ENCODE measurements around the gene EPS8L3.
A peak's percentile ranks its signal among the peaks of the same experiment; 100 is the strongest.

The EPS8L3 gene

DNA sequence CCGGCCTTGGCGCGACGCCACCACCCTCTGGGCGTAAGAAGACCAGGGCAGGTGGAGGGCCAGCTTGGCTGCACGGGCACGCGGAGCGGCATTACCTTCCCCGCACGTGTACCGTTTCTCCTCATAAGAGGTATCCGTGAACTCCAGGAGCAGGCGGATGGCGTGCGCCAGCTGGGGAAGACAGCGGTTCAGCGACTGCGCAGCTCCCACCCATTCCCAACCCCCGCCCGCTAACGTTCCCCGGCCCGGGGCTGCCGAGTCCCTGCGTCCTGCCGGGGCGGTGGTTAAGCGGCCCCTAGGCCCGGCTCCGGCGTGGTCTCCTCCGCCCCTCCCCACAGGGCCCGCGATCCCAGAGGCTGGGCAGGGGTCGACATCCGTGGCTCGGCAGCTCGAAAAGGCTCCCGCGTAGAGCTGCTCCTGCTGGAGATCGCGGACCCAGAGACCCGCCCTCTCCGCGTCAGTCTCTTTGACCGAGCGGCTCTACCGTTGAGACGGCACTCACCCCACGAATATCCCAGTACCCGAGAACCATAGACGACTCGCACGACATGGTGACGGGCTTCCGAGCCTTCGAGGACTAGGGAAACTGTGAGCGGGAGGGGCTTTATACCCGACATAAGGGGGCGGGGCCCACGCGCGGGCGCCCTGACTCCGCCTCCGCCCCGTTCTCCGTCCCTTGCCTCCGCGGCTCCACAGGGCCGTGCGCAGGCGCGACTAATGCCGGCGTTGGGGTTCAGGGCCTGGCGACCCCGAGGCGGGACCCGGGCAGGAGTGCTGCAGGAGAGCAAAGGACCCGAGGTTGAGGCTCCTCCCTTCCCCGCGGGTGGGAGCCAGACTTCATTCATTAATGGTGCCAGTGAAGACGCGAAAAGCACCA, 23.7 kb downstream of the EPS8L3 start:
- DNase-seq (ENCODE audit: low spot score) = peak; percentile 79

DNA sequence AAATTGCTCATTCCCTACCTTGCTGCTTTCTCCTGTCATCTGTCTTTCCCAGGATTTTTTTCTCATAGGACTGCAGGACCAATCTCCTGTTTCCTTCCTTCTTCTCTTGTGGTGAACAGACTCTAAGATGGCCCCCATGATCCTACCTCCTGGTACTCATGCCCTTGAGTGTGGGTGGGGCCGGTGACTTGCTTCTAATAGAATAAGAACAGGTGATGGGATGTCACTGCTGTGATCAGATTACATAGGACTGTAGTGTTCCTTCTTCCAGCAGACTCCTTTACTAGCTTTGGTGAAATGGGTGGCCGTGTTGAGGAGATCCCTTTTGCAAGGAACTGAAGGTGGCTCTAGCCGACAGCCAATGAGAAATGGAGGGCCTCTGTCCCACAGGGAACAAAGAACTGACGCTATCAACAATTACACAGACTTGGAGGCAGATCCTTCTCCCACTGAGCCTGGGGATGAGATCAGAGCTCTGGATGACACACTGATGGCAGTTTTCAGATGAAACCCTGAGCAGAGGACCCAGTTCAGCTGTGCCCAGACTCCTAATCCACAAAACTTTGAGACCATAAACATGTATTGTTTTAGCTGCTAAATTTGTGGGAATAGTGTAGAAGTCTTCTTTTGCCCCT, 30.4 kb downstream of the EPS8L3 start:
- no peak for DNase-seq (ENCODE audit: low spot score)

DNA sequence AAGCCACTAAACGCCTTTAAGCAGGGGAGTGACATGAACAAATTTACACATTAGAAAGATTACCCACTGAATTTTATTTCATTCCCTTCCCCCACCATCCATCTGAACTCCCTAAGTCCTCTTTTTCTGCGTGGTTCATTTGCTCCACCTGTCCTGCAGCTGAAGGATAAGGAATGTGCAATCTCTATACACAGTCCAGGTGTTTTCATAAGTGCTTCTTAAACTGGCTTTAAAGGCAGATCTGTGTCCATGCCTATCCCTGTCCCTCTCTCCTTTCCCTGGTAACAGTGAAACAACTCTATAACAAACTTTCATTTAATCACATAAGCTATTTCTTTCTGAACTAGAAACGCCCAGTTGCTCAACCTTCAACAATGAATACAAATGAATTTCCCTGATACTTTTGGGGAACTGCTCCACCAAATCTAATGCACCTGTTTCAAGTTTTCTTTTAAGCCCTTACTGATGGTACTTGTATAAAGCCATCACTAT, 31.3 kb downstream of the EPS8L3 start:
- no peak for DNase-seq (ENCODE audit: low spot score)

DNA sequence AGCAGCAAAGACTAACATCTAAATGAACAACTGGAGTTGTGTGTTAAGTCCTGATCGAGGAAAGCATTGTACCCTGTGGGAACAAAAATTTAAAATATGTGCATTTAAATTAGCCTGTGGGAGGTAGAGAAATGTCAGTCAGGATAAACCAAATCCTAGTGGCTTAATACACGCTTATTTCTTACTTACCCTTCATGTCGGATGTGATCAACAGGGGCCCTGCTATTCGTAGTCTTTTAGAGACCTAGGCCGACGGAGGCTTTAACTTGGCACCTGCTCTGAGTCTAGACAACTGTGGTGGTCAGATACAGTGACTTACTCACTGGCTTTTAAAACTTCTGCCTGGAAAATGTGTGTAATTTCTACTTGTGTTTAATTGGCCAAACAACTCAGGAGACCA, 33.1 kb downstream of the EPS8L3 start:
- DNase-seq (ENCODE audit: low spot score) = no peak

DNA sequence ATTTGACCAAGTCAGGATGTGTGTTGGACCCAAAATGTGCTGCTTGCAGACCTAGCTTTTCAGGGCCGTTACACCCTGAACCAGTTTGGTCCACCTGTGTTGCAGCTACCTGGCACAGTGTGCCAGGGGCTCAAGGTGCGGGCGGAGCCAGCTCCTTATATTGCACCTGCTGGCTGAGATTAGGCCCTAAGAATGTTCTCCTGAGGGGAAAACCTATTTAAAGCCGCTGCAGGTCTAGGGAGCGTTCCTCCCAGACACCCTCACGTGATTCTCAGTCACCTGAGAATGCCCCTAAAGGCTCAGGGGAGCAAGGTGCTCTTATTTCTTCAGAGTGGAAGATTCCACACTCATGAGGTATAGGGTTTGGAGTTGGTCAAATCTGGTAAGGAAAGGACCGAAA, 34.9 kb downstream of the EPS8L3 start:
- no peak for DNase-seq (ENCODE audit: low spot score)

DNA sequence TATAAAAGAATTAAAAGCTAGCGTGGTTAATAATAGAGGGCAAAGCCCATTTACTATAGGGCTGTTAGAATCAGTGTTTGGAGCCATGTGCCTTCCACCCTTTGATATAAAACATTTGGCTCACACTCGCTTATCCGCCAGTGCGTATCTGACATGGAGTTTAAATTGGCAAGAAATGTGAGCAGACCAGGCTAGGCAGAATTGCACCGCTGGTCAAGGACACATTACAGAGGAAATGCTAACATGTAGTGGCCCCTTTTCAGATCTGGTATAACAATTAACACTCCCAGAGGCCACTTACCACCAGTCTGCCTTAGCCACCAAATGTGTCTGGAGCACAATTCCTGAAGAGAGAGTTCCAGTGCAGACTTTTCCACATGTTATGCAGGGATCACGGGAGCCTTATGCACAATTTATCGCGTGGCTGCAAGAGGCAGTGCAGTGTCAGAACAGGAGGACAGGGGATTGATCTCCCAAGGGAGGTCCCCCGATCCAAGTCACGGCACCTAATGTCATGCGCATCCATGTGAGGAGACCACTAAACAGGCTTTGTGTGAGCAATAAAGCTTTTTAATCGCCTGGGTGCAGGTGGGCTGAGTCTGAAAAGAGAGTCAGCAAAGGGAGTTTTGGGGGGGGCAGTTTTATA, 36.9 kb downstream of the EPS8L3 start:
- no peak for DNase-seq (ENCODE audit: low spot score)

DNA sequence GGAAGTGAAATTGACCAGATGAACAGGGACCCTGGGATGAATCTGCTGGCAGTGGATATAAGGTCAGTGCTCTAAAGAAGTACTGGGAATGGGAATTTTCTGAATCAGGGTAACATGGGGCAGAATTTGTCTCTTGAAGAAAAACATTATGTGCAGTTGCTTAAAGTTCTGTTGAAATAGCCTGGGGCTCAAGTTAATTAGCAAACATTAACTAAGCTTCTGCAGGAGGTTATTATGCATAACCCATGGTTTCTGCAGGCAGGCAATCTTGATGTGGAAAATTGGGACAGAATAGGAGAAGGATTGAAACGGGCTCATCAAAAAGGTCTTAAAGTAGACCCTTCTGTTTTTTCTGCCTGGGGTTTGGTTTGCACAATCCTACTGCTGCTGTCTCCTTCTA, 37.7 kb downstream of the EPS8L3 start:
- no peak for DNase-seq (ENCODE audit: low spot score)

DNA sequence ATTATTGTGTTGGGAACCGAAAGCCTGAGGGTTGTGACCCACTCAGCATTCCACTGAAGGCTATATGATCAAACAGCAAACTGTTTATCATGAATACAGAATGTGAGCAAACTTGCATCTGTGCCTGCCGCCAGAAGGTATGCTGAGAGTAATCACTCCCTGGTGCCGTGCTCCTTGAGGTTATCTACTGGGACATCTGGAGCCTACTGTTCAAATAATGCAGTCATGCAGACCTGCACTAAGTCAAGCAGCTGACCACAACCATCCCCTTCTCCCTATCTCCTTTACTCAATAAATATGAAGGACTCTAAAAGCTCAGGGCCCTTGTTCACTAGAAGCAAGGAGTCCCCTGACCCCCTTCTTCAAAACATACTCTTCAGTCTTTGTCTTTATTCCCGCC, 38.2 kb downstream of the EPS8L3 start:
- DNase-seq (ENCODE audit: low spot score) = no peak

DNA sequence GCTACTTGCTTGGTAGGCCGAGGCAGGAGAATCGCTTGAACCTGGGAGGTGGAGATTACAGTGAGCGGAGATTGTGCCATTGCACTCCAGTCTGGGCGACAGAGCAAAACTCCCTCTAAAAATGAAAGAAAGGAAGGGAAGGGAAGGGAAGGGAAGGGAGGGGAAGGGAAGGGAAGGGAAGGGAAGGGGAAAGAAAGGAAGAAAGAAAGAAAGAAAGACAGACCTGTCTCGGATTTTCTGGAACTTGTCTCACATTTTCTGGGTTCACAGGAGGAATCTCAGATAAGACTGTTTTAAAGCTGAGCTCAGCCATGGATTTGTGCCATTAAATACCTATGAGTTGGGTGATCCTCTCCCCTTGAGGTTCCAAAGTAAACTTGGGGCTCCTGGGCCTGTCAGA, 38.8 kb downstream of the EPS8L3 start:
- DNase-seq (ENCODE audit: low spot score) = no peak

DNA sequence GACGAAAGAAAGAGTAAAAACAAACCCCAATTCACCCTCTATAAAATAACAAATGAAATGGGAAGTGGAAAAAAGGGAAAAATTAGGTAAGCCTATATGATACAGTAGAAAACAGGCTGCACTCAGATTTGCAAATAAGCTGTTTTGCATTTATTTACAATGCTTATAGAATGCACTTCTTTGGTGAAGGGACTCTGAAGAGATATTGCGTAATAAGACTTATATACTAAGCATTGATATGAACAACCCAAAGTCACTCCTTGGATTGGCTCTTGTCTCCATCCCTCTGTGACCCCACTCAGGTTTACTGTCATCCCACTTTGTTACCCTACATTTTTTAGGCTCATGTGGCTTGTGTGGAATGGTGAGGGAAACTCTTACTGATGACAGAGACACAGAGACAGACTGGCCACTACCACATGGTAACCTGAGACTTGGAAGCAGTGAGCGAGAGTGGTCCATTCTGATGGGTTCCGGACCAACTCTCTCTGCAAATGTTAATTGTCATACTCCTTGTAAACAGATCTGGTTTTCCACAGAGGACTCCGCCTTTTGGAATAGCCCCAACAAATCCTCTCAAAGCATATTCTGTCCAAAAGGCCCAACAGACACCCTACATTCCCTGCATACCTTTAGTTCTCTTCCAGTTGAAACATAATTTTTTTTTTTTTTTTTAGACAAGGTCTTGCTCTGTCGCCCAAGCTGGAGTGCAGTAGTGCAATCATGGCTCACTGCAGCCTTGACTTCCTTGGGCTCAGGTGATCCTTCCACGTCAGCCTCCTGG, 40.6 kb downstream of the EPS8L3 start:
- DNase-seq (ENCODE audit: low spot score) = no peak

DNA sequence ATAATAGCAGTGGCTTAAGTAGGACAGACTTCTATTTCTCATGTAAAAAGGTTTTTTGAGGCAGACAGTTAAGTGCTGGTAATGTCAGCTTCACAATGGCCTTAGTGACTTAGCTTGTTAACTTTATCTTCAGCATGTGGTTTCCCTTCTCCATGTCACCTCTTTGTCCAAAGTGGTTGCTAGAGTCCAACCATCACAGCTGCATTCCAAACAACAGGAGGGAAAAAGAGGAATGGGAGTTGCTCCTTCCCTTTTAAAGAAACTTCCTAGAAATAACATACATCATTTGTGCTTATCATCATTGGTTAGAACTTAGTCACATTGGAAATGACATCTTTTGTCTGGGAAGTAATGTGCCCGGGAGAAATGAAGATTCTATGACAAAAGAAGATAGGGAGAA, 41.8 kb downstream of the EPS8L3 start:
- no peak for DNase-seq (ENCODE audit: low spot score)

DNA sequence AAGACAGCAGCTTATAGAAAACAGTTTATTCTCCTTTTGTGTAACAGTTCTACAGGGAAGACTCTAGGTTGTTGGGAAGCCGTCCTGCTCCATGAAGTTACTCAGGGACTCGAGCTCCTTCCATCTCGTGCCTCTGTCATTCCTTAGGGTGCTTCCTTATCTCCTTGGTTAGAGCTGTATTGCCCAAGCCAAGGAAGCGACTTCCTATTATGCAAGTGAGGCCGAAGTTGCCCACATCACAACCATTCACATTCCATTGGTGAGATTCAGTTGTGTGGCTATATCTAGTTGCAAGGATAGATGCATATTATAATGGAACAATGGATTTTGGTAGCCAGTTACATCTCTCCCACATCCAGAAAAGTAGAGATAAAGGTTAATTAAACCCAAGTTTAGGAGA, 42.7 kb downstream of the EPS8L3 start:
- no peak for DNase-seq (ENCODE audit: low spot score)

DNA sequence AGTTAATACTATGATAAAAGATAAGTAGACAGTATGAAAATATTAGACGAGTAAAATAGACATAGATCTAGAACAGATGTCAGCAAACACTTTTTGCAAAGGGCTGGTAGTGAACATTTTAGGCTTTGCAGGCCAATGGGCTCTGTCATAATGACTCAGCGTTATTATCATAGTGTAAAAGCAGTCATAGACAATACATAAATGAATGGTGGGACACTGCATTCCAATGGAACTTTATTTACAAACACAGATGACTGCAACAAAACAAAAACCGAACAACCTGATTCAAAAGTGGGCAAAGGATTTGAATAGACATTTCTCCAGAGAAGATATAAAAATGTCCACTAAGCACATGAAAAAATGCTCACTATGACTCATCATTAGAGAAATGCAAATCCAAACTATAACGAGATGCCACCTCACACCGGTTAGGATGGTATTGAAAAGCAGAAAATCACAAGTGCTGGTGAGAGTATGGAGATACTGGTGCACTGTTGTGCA, 44.3 kb downstream of the EPS8L3 start:
- DNase-seq (ENCODE audit: low spot score) = no peak

DNA sequence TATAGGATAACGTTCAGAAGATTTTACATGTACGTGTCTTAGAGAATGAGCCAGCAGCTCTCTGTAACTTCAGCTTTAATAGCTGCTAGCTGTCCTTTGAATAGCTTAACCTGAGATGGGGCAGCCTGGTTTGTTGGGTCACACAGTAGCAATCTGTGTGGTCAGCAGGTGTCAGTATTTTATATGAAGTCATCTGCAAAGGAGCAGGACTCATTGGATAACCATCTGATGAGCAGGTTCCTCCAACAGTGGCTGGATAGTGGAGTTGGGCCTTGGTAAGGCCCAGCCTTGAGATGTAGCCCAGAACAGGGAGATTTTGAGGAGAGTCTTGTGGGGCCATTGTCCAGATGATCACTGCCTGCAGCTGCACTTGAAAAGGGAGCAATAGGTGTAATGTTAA, 45.2 kb downstream of the EPS8L3 start:
- peak; percentile 52 for DNase-seq (ENCODE audit: low spot score)

DNA sequence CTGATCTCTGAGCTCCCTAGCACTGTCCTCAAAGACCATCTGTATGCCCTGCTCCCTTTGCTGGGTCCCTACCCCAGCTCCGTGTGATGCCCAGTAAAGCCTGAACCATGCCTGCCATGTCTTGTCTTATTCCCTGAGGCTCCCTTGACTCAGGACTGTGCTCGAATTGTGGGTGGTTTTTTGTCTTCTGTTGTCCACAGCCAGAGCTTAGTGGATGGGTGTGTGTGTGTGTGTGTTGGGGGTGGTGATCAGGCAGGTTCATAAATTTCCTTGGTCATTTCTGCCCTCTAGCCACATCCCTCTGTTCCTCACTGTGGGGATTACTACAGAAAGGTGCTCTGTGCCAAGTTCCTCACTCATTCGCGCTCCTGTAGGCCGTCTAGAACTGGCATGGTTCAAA, 46.0 kb downstream of the EPS8L3 start:
- DNase-seq (ENCODE audit: low spot score) = no peak

DNA sequence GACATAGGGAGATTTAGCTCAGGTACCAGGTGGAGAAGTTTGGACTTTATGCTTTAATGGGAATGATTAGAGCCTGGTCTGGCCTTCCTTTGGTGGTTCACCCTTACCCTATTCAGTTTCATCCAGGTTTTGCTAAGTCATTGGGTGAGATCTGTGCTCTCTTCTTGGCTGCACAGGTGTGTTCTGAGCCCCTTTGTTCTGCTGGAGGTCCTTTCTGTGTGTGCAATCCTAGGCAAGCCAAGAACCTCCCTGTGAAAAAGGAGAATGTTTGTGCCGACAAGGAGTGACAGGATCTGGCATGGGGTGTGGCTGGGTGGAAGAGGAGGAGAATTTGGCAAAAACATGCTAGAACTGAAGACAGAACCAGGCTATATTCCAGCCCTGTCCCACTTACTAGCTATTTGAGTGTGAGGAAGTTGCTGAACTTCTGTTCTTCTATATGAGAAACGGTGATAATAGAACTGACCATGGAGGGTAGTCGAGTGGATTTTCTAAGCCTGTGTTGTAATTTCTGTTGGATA, 47.1 kb downstream of the EPS8L3 start:
- DNase-seq (ENCODE audit: low spot score) = no peak

DNA sequence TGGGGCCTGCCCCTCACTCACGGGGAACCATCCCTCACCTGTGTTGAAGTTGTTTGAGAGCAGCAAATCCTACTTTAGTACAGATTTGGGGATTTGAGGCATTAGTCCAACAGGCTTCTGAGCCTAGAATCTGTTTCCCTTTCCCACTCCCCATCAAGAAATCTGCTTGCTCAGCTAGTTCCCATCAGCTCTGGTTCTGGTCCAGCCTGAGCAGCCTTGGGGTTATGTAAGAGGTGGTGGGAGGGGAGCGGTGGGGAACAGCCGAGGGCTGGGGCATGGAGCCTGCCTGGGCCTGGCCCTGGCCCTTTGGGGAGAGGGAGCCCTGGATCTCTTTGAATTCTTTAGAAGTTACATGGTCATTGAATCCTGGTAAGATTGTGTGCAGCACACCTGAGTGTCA, 47.6 kb downstream of the EPS8L3 start:
- no peak for DNase-seq (ENCODE audit: low spot score)

DNA sequence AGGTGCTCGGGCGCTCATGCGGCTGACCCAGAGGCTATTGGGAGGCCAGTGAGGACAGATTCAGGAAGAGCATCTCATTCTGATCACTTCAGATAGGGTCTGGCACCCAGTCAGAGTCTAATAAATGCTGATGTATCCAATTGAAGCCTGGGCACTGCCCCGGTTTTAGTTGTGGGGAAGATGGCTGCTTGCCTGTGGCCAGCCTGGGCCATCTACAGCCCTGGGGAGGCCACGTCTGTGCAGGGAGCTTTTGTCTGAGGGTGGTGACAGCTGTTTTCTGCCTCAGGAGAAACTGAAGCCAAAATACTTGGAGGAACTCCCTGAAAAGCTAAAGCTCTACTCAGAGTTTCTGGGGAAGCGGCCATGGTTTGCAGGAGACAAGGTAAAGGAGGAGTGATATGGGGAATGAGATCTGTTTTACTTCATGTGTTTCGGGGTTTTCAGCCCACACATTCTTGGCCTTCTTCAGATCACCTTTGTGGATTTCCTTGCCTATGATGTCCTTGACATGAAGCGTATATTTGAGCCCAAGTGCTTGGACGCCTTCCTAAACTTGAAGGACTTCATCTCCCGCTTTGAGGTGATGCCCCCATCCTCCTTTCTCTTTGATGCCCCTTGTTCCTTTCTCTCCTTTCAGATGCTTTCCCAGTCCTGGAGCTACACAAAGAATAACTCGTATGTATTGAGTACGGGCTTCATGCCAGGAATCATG, 48.9 kb downstream of the EPS8L3 start:
- DNase-seq (ENCODE audit: low spot score) = no peak

DNA sequence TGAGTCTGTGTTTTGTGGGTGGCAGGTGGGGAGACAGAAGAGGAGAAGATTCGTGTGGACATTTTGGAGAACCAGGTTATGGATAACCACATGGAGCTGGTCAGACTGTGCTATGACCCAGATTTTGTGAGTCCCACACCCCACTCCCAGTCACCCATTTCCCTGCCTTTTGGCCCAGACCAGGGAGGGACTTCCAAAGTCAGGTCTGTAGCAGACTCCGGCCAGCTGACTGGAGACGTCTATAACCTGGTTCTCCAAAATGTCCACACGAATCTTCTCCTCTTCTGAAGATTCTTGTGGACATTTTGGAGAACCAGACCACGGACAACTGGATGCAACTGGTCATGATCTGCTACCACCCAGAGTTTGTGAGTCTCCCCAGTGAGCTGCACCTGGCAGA, 50.1 kb downstream of the EPS8L3 start:
- DNase-seq (ENCODE audit: low spot score) = no peak

DNA sequence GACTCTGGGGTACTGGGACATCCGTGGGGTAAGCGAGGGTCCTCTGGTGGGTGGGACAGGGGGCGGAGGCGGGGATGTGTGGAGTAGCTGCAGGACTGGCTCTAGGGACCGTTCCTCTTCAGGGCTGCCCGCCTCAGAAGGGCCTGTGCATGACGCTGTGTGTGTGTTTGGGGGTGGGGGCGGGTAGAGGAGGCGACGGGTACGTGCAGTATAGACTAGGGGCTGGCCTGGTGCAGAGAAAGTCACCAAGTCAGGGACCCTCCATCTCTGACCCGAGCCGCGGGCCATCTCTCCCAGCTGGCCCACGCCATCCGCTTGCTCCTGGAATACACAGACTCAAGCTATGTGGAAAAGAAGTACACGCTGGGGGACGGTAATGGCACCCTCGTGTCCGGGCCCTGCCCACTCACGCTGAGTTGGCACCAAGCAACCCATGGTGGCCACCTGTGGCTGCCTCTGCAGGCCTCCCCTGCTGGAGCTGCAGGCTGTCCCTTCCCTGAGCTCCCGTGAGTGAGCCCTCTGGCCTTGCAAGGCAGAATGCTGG, 51.3 kb downstream of the EPS8L3 start:
- no peak for DNase-seq (ENCODE audit: low spot score)
